IMR-90 (cell line): ENCODE results near the gene TRPC3. TPM values are rescaled to one million over a fixed set of nuclear protein-coding genes. Genes with fewer than 3 reads are reported as not detected.

Experiments
- ATAC-seq: fragments of 200-7000 bp; cut with Tn5 transposase; 2 replicates; pipeline ENCODE4 v1.9.1; 2020; ENCODE audit warnings: low read depth, mild to moderate bottlenecking, moderate library complexity
- BruUV-seq: library from RNA; stranded (reverse); fragments of 400-500 nt; replicated peaks from 2 replicates; lab custom pipeline; 2021; lab: Mats Ljungman, UMichigan
- CTCF ChIA-PET: fragments of 300-600 bp; formaldehyde crosslinking; extraction: SDS; loops from one replicate; lab custom pipeline; 2021; ENCODE audit warnings: antibody characterized with exemption; lab: Yijun Ruan, JAX
- POLR2A ChIA-PET: fragments of 300-600 bp; sonication (Branson Sonifier 250); formaldehyde crosslinking; loops from one replicate; lab custom pipeline; 2022; ENCODE audit warnings: antibody characterized with exemption; ENCODE audit not compliant: unreplicated experiment; lab: Charles Lee
- DNase-seq: peaks from one replicate; pipeline ENCODE4 v3.0.0; 2013
- H2AFZ ChIP-seq: replicated peaks from 2 replicates; pipeline ENCODE3; 2013; ENCODE audit warnings: low read length, mild to moderate bottlenecking; ENCODE audit not compliant: poor library complexity
- H2AK5ac ChIP-seq: 2 replicates; pipeline ENCODE4 v1.6.1; 2013; ENCODE audit warnings: low read depth, low read length, inconsistent platforms
- H2AK9ac ChIP-seq: replicated peaks from 2 replicates; pipeline ENCODE3; 2013; ENCODE audit warnings: mild to moderate bottlenecking, low read depth, low read length, moderate library complexity; ENCODE audit not compliant: poor library complexity
- H2BK120ac ChIP-seq: 2 replicates; pipeline ENCODE4 v1.6.1; 2013; ENCODE audit warnings: low read depth, low read length, inconsistent platforms
- H2BK15ac ChIP-seq: 3 replicates; pipeline ENCODE4 v1.6.1; 2013; ENCODE audit warnings: low read depth, low read length, inconsistent platforms
- H2BK20ac ChIP-seq: 2 replicates; pipeline ENCODE4 v1.6.1; 2013; ENCODE audit warnings: low read depth, mild to moderate bottlenecking, inconsistent platforms, low read length, moderate library complexity
- H2BK5ac ChIP-seq: 2 replicates; pipeline ENCODE4 v1.6.1; 2013; ENCODE audit warnings: mild to moderate bottlenecking, low read depth, low read length, inconsistent platforms; ENCODE audit not compliant: poor library complexity, severe bottlenecking
- H3K14ac ChIP-seq: replicated peaks from 2 replicates; pipeline ENCODE4 v1.6.1; 2013; ENCODE audit warnings: low read depth, low read length, inconsistent platforms
- H3K18ac ChIP-seq: 2 replicates; pipeline ENCODE4 v1.6.1; 2013; ENCODE audit warnings: low read depth, low read length, control low read depth
- H3K23ac ChIP-seq: 2 replicates; pipeline ENCODE4 v1.6.1; 2013; ENCODE audit warnings: low read depth, low read length, inconsistent platforms
- H3K27ac ChIP-seq: 2 replicates; pipeline ENCODE4 v1.5.1; 2013; ENCODE audit warnings: mild to moderate bottlenecking, control low read depth, low read length; ENCODE audit not compliant: insufficient read depth
- H3K27me3 ChIP-seq: 2 replicates; pipeline ENCODE4 v1.6.1; 2013; ENCODE audit warnings: low read length; ENCODE audit not compliant: control insufficient read depth, insufficient read depth
- H3K36me3 ChIP-seq: 2 replicates; pipeline ENCODE4 v1.6.1; 2013; ENCODE audit warnings: low read length, mixed read lengths; ENCODE audit not compliant: control insufficient read depth, insufficient read depth
- H3K4ac ChIP-seq: 2 replicates; pipeline ENCODE4 v1.6.1; 2013; ENCODE audit warnings: low read depth, low read length, inconsistent platforms
- H3K4me1 ChIP-seq: 2 replicates; pipeline ENCODE4 v1.6.1; 2013; ENCODE audit warnings: low read length, mixed read lengths; ENCODE audit not compliant: control insufficient read depth, insufficient read depth
- H3K4me2 ChIP-seq: 2 replicates; pipeline ENCODE4 v1.6.1; 2013; ENCODE audit warnings: low read depth, mild to moderate bottlenecking, control low read depth, low read length, moderate library complexity
- H3K4me3 ChIP-seq: 2 replicates; pipeline ENCODE4 v1.5.1; 2013; ENCODE audit warnings: low read depth, mild to moderate bottlenecking, control low read depth, low read length, moderate library complexity; ENCODE audit not compliant: insufficient read depth
- H3K56ac ChIP-seq: 2 replicates; pipeline ENCODE4 v1.6.1; 2013; ENCODE audit warnings: low read length, inconsistent platforms; ENCODE audit not compliant: insufficient read depth; ENCODE audit errors: extremely low read depth
- H3K79me1 ChIP-seq, 2 experiments: 2 replicates each; pipeline ENCODE4 v1.6.1; 2013; ENCODE audit warnings: low read length in 2 of 2, inconsistent platforms in 1 of 2, low read depth in 1 of 2
- H3K9ac ChIP-seq: 2 replicates; pipeline ENCODE4 v1.6.1; 2013; ENCODE audit warnings: low read depth, low read length, control low read depth
- H3K9me1 ChIP-seq: 2 replicates; pipeline ENCODE4 v1.6.1; 2013; ENCODE audit warnings: low read length, inconsistent platforms; ENCODE audit not compliant: insufficient read depth
- H3K9me3 ChIP-seq: 2 replicates; pipeline ENCODE4 v1.6.1; 2013; ENCODE audit warnings: low read length; ENCODE audit not compliant: control insufficient read depth, insufficient read depth
- H4K20me1 ChIP-seq: 2 replicates; pipeline ENCODE4 v1.6.1; 2013; ENCODE audit warnings: low read length, inconsistent platforms; ENCODE audit not compliant: insufficient read depth
- H4K5ac ChIP-seq: 2 replicates; pipeline ENCODE4 v1.6.1; 2013; ENCODE audit warnings: mild to moderate bottlenecking, low read depth, low read length, control low read depth
- H4K8ac ChIP-seq, 2 experiments: 2 replicates each; pipeline ENCODE4 v1.6.1; 2013; ENCODE audit warnings: low read depth in 2 of 2, low read length in 2 of 2, control low read depth in 1 of 2, inconsistent platforms in 1 of 2
- H4K91ac ChIP-seq: 2 replicates; pipeline ENCODE4 v1.6.1; 2013; ENCODE audit warnings: low read depth, low read length, inconsistent platforms; ENCODE audit not compliant: insufficient read depth
- NFE2L2 ChIP-seq: fragments of 150-350 bp; IDR thresholded peaks from 2 replicates; pipeline ENCODE4 v1.6.1; 2016; ENCODE audit warnings: low read depth, mild to moderate bottlenecking, low read length
- SMC3 ChIP-seq: fragments of 150-350 bp; IDR thresholded peaks from 2 replicates; pipeline ENCODE4 v1.6.1; 2016; ENCODE audit warnings: low read depth, mild to moderate bottlenecking, antibody characterized with exemption, low read length, moderate library complexity
- WGBS, 2 experiments: methylation state at CpG; one replicate each; pipeline versions ENCODE4 v1.1.5 to v1.1.7; 2013; ENCODE audit warnings: missing lambda C conversion rate in 2 of 2; ENCODE audit not compliant: insufficient read length in 1 of 2; ENCODE audit errors: extremely low coverage in 2 of 2; 5-methylcytosine and 5-hydroxymethylcytosine counted together
- dilution Hi-C: fragments of 300-500 bp; cut with HindIII; formaldehyde crosslinking; loops from one replicate; pipeline ENCODE4 v1.14.3; 2018; ENCODE audit warnings: low sequenced_read_pairs; ENCODE audit not compliant: unreplicated experiment
- in situ Hi-C: fragments of 300-500 bp; cut with MboI; formaldehyde crosslinking; loops from 3 replicates; pipeline ENCODE4 v1.14.3; 2019; ENCODE audit warnings: low sequenced_read_pairs, inconsistent platforms, mixed read lengths
- intact Hi-C: fragments of 100-400 bp; cut with micrococcal nuclease; formaldehyde crosslinking; loops from 2 replicates; pipeline ENCODE4 v1.10.0; 2022
- polyA plus RNA-seq, 3 experiments: library from polyadenylated mRNA; depleted of rRNA; stranded (reverse); fragments of >200 nt; gene quantifications; 2 replicates each; pipeline ENCODE4 v1.2.3, GENCODE V29; 2012; ENCODE audit warnings: low replicate concordance in 1 of 3
- total RNA-seq: library from RNA; depleted of rRNA; stranded (reverse); fragments of >200 nt; gene quantifications from 2 replicates; pipeline ENCODE4 v1.2.3, GENCODE V29; 2012

Gene TRPC3
- total and polyA plus RNA-seq, 2 of the 4 experiments (the other 2 are of a cell fraction): 1.1 to 2.7 TPM

DNA sequence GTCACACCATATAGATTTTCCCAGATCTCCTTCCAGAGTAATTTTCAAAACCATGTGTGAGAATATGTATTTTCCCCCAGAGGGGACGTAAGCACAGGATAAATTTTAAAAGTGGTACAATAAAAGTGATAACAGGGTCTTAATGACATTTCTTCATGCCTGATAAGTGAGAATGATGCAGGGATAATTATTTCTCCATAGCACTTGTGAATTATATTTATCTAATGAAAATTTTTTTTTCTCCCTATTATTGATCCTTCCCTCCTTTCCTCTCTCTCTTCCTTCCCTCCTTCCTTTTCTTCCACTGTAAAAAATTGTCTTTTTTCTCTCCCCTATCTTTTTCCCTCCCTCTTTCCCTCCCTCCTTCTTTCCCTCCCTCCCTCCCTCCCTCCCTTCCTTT is 17.0 kb upstream of the TRPC3 start:
- H2AK9ac ChIP-seq: no peak overlapping the region
- no peaks in the 10 kb centered on the region for H4K20me1 ChIP-seq
- WGBS, 2 experiments: no CpG with 5 or more reads among the region's 1 CpG
- dilution Hi-C loops: no loop called here
- H2BK20ac ChIP-seq: no peak overlapping the region
- no peak overlapping the region for H3K56ac ChIP-seq
- ATAC-seq: no peak
- no peak overlapping the region for H2AFZ ChIP-seq
- no peaks in the 10 kb centered on the region for H3K36me3 ChIP-seq
- no peak overlapping the region for H3K4me2 ChIP-seq
- no peak overlapping the region for H3K23ac ChIP-seq
- DNase-seq: no peak
- TF ChIP-seq NFE2L2: no peak
- no peak for TF ChIP-seq SMC3
- H2BK15ac ChIP-seq: no peak overlapping the region
- H3K4me3 ChIP-seq: no peak overlapping the region
- H3K79me1 ChIP-seq: no peaks in the 10 kb centered on the region
- no peaks in the 10 kb centered on the region for H3K27me3 ChIP-seq
- POLR2A ChIA-PET: interaction anchor here (0.7 kb wide), 1 partner anchor 1763 kb away, joined by 5 read pairs; no protein-coding TSS in a partner anchor
- H2BK120ac ChIP-seq: no peak overlapping the region
- H3K9me1 ChIP-seq: 0 out of 2 replicates have a peak, but pooled peaks cover 2% of the 10 kb centered on the region
- no peaks in the 10 kb centered on the region for H3K4me1 ChIP-seq
- H3K18ac ChIP-seq: no peak overlapping the region
- no peak overlapping the region for H3K27ac ChIP-seq
- H4K5ac ChIP-seq: no peak overlapping the region
- CTCF ChIA-PET: no interaction called here
- no peak overlapping the region for H2BK5ac ChIP-seq
- H4K8ac ChIP-seq: no peak overlapping the region
- intact Hi-C loops: no loop called here
- H3K9me3 ChIP-seq: no peaks in the 10 kb centered on the region
- H3K14ac ChIP-seq: no peak overlapping the region
- H2AK5ac ChIP-seq: no peak overlapping the region
- H3K4ac ChIP-seq: no peak overlapping the region
- H4K91ac ChIP-seq: no peak overlapping the region
- H3K9ac ChIP-seq: no peak overlapping the region
- in situ Hi-C loops: no loop called here
- BruUV-seq: no TSS peak
